DMS153 treated with DMSO at 0.1 percent for 48 hours (cell line): ENCODE measurements around the gene IL36RN.

ENCODE experiments used
- DNase-seq: peaks from one replicate; lab custom pipeline; 2025; ENCODE audit not compliant: unreplicated experiment; lab: John Stamatoyannopoulos, UW

The IL36RN gene

GRCh38 chr2:113046465-113046864 lies 12.5 kb upstream of the IL36RN start:
- no peak for DNase-seq

DNA sequence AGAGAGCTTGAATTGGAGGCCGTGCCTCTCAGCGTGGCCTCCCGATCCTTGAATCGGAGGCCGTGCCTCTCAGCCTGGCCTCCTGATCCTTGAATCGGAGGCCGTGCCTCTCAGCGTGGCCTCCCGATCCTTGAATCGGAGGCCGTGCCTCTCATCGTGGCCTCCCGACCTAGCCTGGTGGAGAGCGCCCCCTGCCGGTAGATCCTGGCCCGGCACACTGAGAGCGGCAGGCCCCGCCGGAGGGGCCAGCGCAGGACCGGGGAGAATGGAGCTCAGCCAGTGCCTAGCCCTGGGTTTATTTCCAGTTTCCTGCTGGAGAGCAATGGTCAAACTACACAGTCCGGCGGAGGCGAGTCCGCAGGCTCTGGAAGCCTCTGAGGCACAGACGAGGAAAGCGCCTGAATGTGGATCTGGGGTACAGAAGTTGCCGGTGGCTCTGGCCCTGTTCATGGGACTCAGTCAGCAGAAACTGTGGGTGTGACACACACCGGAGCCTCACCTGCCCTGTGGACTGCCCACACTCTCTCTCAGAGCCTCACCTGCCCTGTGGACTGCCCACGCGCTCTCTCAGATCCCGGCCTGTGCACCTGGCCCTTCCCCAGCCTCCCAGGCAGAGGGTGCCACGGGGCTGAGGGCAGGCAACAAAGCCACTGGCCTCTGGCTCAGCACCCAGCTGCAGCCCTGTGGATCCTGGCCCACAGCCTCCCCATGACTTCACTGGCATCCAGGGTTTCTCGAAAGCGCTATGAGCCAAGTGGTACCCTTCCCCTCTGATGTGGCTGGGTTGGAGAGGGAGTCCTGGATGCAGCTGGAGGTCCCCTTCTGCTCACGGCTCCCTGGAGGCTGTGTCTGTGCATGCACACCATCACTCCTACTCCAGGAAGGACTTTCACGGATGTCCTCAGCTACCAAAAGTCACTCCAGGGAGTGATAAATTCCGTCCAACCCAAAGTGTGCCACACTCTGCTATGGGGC lies 7.8 kb upstream of the IL36RN start:
- DNase-seq: no peak

DNA sequence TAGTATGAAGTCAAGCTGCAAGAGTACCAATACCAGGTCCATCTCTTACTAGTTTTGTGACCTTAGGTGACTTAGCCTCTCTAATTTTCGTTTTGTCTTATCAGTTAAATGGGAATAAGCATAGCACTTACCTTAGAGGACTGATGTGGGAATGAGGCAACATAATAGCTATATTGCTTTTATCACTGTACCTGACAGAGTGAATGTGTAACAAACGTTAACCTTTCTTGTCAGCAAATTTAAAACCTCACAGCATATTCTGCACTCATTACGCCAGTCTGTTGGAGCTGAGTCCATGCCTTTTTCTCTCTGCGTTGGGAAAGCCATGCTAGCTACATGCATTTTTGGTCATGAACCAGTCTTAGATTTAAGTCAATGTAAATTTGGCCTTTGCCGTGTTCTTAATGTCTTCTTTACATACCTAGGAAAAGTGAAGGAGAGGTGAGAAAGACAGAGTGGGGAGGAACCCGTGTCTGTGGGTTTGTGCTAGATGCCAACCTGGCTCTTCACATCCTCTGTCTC lies 6.5 kb upstream of the IL36RN start, which contains the start of gene IL36B:
Gene IL36B (minus strand): TSS at position 472 of the 522 bp plus-strand sequence.
- no peak for DNase-seq

DNA sequence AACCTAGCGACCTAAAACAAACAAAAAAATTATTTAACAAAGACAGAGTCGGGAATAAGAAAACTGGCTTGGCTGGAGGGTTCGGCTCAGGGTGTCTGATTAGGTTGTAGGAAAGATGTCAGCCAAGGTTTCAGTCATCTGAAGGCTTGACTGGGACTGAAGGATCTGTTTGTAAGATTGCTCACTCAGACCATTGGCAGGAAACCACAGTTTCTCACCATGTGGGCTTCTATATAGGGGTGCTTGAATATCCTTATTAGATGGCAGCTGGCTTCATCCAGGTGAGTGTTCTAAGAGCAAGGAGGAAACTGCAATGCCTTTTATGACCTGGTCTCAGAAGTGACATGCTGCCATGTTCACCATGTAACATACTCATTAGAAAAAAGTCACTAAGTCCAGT lies 5.3 kb upstream of the IL36RN start:
- DNase-seq: no peak

DNA sequence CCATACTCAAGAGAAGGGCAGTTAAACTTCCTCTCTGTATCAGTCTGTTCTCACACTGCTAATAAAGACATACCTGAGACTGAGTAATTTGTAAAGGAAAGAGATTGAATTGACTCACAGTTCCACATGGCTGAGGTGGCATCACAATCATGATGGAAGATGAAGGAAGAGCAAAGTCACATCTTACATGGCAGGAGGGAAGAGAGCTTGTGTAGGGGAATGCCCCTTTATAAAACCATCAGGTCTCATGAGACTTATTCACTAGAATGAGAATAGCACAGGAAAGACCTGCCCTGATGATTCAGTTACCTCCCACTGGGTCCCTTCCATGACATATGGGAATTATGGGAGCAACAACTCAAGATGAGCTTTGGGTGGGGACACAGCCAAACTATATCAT lies 4.9 kb upstream of the IL36RN start:
- DNase-seq: no peak

- DNase-seq: no peak
Measured at GRCh38 chr2:113056521-113056920, 2.5 kb upstream of the IL36RN start.

DNA sequence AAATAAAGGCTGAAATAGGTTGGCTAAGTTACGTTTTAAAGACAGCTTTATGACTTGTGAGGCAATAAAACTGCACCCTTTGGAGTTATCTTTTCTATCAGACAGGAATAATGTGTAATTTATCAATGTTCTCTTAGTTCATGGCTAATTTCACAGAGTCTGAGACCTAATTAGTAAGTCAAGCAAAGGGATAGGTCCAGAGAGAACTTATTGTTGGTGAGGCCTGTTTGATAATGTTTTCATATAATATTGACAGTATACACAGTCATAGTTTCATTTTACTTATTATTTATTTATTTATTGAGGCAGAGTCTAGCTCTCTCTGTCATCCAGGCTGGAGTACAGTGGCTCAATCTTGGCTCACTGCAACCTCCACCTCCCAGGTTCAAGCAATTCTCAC lies 1.9 kb upstream of the IL36RN start:
- DNase-seq: no peak

GRCh38 chr2:113058411-113058994 lies 495 bp upstream of the IL36RN start:
- no peak for DNase-seq

DNA sequence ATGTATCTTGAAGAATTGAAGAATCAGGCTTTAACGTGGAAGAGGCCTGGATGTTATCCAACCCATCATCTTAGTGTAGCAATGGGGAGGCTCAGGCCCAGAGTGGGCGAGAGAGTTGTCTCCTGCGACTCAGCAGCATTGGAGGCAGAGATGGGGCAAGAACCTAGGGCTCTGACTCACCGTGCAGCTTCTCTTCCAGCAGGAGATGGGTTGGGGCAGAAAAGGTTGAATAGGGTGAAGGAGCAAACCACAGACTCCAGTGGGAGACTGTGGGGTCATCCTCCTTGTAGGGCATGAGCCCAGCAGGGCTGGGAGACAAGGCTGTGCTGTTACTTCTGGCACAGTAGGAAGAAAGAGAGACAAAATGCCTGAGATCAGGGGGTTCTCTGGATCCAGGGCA lies 1.4 kb downstream of the IL36RN start:
- no peak for DNase-seq

DNA sequence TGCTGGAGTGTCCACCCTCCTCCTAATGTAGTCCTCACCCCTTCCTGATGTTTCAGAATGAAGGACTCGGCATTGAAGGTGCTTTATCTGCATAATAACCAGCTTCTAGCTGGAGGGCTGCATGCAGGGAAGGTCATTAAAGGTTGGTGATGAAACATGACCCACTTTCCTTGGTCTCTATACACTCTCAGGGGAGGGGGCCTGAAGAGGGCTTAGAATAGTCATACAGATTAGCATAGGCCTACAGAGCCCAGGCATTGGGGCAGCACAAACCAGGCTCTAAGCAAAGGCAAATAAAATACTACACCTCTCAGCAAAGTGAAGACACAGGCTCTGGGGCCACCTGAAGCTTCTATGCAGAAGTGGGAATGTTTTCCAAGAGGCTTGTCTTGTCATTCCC lies 1.8 kb downstream of the IL36RN start:
- DNase-seq: no peak

DNA sequence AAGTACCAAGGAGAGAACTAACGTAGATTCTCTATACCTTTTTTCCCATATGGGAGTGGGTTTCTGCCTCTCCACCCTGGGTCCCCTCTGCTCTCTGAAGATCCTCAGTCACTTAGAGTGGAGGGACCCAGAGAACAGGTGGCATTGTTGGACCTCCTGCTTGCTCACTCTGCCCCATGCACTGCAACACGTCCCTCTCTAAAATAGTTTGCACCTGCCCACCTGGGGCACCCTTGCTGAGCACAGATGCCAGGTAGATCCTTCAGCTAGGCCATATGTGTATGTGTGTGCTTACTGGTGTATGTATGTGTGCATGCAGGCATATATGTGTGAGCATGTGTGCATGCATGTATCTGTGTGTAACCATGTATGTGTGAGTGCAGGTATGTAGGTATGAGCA lies 2.2 kb downstream of the IL36RN start:
- DNase-seq: no peak

GRCh38 chr2:113061896-113062770 lies 3.1 kb downstream of the IL36RN start:
- no peak for DNase-seq

- no peak for DNase-seq
Measured at GRCh38 chr2:113064281-113064680, 5.3 kb downstream of the IL36RN start.

DNA sequence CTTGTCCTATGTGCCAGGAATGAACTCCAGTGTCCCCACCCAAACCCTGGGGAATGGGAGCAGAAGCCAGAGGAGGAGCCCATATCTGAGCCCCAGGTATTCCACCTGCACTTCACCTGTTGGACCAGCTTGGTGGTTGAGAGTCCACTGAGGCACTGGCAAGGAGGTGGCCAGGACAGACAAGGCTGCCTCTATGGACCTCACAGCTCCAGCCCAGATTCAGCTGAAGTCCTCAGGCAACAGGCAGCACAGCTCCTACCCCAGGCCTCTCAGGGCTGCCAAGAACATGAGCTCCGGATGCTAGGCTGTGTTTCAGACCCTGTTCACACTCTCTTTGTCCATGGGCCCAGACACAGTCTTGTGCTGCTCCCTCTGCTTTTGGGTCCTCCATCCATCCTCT lies 5.9 kb downstream of the IL36RN start:
- DNase-seq: no peak

GRCh38 chr2:113067681-113068080 lies 8.7 kb downstream of the IL36RN start, which contains the start of gene IL1F10:
IL1F10 (plus strand) TSS chr2:113067970; CDS start chr2:113072739, 4,769 bp downstream.
- DNase-seq: no peak

- no peak for DNase-seq
Measured at GRCh38 chr2:113068249-113068648, 9.3 kb downstream of the IL36RN start.

GRCh38 chr2:113068706-113069485 lies 9.9 kb downstream of the IL36RN start:
- no peak for DNase-seq

DNA sequence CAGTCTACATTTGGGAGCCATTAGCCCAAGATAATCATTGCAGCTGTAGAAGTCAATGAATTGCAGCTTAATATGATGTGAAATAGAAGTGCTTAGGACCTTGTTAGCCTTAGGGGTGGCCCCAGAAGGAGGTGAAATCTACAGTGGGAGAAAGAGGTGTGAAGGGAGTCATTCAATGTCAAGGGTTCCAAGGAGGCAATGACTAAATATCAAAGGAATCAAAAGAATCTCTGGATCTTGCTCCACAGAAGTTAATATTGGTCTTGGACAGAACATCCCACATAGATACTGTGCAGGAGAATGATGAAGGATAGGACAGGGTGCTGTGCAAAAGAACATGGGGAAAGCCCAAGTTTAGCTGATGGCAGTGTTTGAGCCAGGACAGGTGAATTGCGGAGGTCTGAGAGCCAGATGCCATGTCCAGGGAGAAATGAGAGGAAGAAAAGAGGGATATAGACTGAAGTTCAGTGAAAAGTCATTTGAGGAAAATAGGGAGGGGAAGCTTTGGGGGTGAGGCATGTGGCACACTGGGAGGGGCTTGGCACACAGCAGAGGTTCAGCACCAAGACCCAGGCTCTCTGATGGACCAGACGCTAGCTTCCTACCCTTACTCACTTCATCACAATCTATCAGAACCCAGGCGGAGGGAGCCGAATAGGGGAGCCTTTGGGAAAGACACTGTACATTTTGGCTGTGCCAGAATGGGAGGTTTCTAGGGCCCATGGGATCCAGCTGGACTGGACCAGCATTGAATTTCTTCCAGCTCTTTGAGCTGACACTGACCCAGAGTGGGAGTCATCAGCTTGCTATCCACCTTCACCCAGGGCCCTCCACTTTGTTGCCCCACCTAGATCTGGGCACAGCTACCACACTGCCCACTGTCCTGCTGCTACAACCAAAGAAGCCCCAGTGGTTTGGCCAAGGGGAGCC lies 10.9 kb downstream of the IL36RN start:
- no peak for DNase-seq

GRCh38 chr2:113070606-113070975 lies 11.6 kb downstream of the IL36RN start:
- DNase-seq: no peak
